WTC11 (cell line): ENCODE results near the gene HSD11B1L. TPM values are rescaled to one million over a fixed set of nuclear protein-coding genes. Genes with fewer than 3 reads are reported as not detected.
A peak's percentile ranks its signal among the peaks of the same experiment; 100 is the strongest.

Source experiments
- AR ChIP-seq: fragments of 250-450 bp; sonication (Bioruptor Pico); IDR thresholded peaks from 2 replicates; pipeline ENCODE4 v1.9.0; 2021; ENCODE audit warnings: mild to moderate bottlenecking
- ATF1 ChIP-seq: sonication (generic); formaldehyde crosslinking; IDR thresholded peaks from 2 replicates; pipeline ENCODE4 v1.8.1; 2023; ENCODE audit warnings: mild to moderate bottlenecking, moderate library complexity, missing genetic modification reagents
- ATF2 ChIP-seq: sonication (generic); formaldehyde crosslinking; IDR thresholded peaks from 2 replicates; pipeline ENCODE4 v1.8.1; 2022; ENCODE audit warnings: low read depth, missing genetic modification reagents, borderline replicate concordance
- ETV6 ChIP-seq: sonication (generic); formaldehyde crosslinking; IDR thresholded peaks from 2 replicates; pipeline ENCODE4 v1.8.1; 2022; ENCODE audit warnings: mild to moderate bottlenecking, missing genetic modification reagents
- GTF2I ChIP-seq: fragments of 250-450 bp; sonication (Bioruptor Pico); conservative IDR thresholded peaks from 2 replicates; pipeline ENCODE4 v1.4.0; 2021; ENCODE audit warnings: mild to moderate bottlenecking
- KAT7 ChIP-seq: sonication (generic); formaldehyde crosslinking; IDR thresholded peaks from 2 replicates; pipeline ENCODE4 v1.8.1; 2023; ENCODE audit warnings: missing genetic modification reagents, mild to moderate bottlenecking, borderline replicate concordance
- PRDM15 ChIP-seq: sonication (generic); formaldehyde crosslinking; IDR thresholded peaks from 2 replicates; pipeline ENCODE4 v1.8.0; 2022; ENCODE audit warnings: missing genetic modification reagents
- ZBTB21 ChIP-seq: sonication (generic); formaldehyde crosslinking; IDR thresholded peaks from 2 replicates; pipeline ENCODE4 v1.8.1; 2023; ENCODE audit warnings: mild to moderate bottlenecking, missing genetic modification reagents, borderline replicate concordance
- ZNF532 ChIP-seq: fragments of 250-450 bp; sonication (Bioruptor Pico); IDR thresholded peaks from 2 replicates; pipeline ENCODE4 v1.9.0; 2021; ENCODE audit warnings: mild to moderate bottlenecking, borderline replicate concordance
- total RNA-seq: library from RNA; stranded (reverse); gene quantifications from 3 replicates; pipeline ENCODE4 v1.2.3, GENCODE V29; 2021
- TF ChIP-seq, protein P1 (sequence below): fragments of 250-450 bp; sonication (Bioruptor Pico); conservative IDR thresholded peaks from 2 replicates; pipeline ENCODE4 v1.9.0; 2021; ENCODE audit warnings: mild to moderate bottlenecking
- TF ChIP-seq, protein P2 (sequence below): sonication (generic); formaldehyde crosslinking; IDR thresholded peaks from 2 replicates; pipeline ENCODE4 v1.8.1; 2023; ENCODE audit warnings: mild to moderate bottlenecking, missing genetic modification reagents, borderline replicate concordance
- TF ChIP-seq, protein P3 (sequence below): sonication (generic); formaldehyde crosslinking; IDR thresholded peaks from 2 replicates; pipeline ENCODE4 v1.8.0; 2022; ENCODE audit warnings: mild to moderate bottlenecking, missing genetic modification reagents
- TF ChIP-seq, protein P4 (sequence below): sonication (generic); formaldehyde crosslinking; conservative IDR thresholded peaks from 2 replicates; pipeline ENCODE4 v1.8.1; 2023; ENCODE audit warnings: mild to moderate bottlenecking, low read depth, missing genetic modification reagents, moderate library complexity

The HSD11B1L gene
- total RNA-seq, 1 experiment from 2014 or later, result 11.8 TPM

DNA sequence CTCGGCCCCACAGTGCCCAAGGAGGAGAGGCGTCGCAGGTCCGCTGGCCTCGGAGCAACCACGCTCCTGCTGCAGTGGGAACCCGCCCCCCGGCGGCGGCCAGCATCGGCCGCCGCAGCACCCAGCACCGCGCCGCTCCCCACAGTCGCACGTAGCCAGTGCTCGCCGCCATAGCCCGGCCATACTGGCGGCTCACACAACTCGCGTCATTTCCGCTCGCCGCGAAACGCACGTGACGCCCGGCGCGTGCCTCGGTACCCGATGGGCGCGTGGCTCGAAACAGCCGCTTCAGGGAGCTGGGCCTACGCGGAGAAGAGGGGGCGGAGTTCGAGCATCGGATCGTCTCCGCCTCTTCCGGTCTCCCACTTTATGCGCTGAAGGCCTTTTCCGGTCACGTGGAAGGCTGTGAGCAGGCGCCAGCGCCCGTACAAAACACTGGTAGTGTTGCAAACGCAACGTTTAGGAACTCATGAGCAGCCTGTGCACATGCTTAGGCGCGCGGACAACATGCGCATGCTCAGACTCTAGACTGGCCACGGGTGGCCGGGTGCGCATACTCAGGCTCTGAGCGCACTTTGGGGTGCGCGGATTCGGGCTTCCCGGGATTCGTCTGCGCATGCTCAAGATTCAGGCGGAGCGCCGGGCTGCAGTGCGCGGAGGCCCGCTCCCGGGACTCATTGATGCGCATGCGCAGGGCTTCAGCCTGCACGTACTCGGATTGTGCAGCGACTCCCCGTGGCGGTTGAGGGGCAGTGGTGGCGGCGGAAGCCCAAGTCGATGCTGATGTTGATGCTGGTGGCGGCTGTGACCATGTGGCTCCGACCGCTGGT, 39.3 kb downstream of the HSD11B1L start, which contains the start of the genes CATSPERD and LONP1 (continued):
- TF ChIP-seq, protein P1, sequence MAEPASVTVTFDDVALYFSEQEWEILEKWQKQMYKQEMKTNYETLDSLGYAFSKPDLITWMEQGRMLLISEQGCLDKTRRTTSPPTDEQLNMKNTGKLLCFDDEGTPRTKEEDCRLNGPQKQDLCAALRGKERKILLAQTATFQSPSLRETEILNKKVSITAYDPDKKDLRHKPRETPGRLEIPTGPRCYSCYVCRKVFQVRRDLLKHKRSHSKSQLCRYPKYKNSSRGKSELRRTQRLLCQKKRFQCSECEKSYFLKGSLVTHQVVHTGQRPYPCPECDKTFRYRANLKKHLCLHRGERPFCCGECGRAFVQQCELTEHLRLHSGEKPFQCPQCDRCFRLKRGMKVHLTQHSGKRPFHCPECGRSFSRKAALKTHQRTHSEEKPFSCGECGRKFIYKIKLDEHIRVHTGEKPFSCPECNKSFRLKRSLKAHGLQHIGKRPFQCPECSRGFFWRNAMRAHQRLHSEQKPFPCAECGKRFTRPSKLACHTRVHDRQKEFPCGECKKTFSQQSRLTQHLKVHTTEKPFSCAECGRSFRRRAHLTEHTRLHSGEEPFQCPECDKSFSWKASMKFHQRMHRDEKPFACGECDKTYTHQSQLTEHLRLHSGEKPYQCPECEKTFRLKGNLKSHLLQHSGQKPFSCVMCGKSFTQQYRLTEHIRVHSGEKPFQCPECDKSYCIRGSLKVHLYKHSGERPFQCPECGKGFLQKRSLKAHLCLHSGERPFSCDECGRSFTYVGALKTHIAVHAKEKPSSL (CRISPR knock-in tag), result no peak
- TF ChIP-seq GTF2I, result no peak
- TF ChIP-seq ATF2 (CRISPR knock-in tag), result no peak; the same call in 1 of the 2 replicates
- TF ChIP-seq AR (CRISPR knock-in tag), result 0 out of 2 replicates have a peak, but pooled peaks have one; percentile 19
- TF ChIP-seq, protein P2, sequence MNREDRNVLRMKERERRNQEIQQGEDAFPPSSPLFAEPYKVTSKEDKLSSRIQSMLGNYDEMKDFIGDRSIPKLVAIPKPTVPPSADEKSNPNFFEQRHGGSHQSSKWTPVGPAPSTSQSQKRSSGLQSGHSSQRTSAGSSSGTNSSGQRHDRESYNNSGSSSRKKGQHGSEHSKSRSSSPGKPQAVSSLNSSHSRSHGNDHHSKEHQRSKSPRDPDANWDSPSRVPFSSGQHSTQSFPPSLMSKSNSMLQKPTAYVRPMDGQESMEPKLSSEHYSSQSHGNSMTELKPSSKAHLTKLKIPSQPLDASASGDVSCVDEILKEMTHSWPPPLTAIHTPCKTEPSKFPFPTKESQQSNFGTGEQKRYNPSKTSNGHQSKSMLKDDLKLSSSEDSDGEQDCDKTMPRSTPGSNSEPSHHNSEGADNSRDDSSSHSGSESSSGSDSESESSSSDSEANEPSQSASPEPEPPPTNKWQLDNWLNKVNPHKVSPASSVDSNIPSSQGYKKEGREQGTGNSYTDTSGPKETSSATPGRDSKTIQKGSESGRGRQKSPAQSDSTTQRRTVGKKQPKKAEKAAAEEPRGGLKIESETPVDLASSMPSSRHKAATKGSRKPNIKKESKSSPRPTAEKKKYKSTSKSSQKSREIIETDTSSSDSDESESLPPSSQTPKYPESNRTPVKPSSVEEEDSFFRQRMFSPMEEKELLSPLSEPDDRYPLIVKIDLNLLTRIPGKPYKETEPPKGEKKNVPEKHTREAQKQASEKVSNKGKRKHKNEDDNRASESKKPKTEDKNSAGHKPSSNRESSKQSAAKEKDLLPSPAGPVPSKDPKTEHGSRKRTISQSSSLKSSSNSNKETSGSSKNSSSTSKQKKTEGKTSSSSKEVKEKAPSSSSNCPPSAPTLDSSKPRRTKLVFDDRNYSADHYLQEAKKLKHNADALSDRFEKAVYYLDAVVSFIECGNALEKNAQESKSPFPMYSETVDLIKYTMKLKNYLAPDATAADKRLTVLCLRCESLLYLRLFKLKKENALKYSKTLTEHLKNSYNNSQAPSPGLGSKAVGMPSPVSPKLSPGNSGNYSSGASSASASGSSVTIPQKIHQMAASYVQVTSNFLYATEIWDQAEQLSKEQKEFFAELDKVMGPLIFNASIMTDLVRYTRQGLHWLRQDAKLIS, result no peak
- TF ChIP-seq ATF1 (CRISPR knock-in tag), result 0 out of 2 replicates have a peak, but pooled peaks have one; percentile 44
- TF ChIP-seq, protein P3, sequence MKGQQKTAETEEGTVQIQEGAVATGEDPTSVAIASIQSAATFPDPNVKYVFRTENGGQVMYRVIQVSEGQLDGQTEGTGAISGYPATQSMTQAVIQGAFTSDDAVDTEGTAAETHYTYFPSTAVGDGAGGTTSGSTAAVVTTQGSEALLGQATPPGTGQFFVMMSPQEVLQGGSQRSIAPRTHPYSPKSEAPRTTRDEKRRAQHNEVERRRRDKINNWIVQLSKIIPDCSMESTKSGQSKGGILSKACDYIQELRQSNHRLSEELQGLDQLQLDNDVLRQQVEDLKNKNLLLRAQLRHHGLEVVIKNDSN (CRISPR knock-in tag), result peak; percentile 98
- peak; percentile 51; the same call in 1 of the 2 replicates for TF ChIP-seq KAT7 (CRISPR knock-in tag)
- TF ChIP-seq ZBTB21, result no peak; the same call in 1 of the 2 replicates
- TF ChIP-seq, protein P4, sequence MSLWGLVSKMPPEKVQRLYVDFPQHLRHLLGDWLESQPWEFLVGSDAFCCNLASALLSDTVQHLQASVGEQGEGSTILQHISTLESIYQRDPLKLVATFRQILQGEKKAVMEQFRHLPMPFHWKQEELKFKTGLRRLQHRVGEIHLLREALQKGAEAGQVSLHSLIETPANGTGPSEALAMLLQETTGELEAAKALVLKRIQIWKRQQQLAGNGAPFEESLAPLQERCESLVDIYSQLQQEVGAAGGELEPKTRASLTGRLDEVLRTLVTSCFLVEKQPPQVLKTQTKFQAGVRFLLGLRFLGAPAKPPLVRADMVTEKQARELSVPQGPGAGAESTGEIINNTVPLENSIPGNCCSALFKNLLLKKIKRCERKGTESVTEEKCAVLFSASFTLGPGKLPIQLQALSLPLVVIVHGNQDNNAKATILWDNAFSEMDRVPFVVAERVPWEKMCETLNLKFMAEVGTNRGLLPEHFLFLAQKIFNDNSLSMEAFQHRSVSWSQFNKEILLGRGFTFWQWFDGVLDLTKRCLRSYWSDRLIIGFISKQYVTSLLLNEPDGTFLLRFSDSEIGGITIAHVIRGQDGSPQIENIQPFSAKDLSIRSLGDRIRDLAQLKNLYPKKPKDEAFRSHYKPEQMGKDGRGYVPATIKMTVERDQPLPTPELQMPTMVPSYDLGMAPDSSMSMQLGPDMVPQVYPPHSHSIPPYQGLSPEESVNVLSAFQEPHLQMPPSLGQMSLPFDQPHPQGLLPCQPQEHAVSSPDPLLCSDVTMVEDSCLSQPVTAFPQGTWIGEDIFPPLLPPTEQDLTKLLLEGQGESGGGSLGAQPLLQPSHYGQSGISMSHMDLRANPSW (CRISPR knock-in tag), result no peak
- peak; percentile 60 for TF ChIP-seq ETV6
- TF ChIP-seq ZNF532, result no peak
- peak; percentile 10; the same call in 1 of the 2 replicates for TF ChIP-seq PRDM15
